ENCODE data around the gene PIK3AP1. TPM values are rescaled to one million over a fixed set of nuclear protein-coding genes. Genes with fewer than 3 reads are reported as not detected.

The PIK3AP1 gene
- total RNA-seq, 1 experiment from 2014 or later, result 0.47 TPM

DNA sequence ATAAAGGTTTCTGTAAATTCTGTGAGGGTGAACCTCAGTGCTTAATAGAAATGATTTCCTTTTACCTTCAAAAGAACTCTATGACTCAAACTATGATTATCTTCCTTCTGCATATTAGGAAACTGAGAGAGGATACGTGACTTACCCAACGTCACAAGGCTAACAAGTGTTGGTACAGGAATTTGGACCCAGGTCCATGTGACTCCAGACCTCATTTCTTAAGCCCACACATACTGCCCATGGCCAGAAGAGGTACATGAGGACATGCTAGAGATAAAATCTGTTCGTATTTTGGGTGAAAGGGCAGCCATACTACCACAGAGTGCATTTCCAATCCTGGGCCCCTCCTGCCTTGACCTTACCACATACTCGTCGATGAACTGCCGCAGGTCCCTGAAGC, 72.0 kb downstream of the PIK3AP1 start:
- no peak for DNase-seq (ENCODE audit: extremely low read depth, low read depth)

DNA sequence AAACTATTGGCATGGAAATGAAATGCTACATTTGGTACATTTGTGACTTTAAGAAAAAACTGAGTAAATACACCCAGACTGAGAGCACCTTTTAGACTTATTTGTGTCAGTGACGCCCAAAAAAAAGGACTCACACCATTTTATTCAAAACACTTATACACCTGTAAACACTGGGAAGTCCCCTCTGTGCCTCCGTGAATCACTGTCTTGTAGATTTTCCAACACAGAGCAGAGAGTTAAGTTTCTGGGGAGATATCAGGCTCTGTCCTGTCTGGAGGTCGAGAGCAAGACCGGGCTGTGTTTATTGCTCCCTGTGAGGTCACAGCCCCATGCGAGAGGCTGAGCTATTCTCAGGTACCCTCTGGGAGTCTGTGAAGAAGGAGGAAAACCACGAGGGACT, 72.8 kb downstream of the PIK3AP1 start:
- no peak for DNase-seq (ENCODE audit: extremely low read depth, low read depth)

DNA sequence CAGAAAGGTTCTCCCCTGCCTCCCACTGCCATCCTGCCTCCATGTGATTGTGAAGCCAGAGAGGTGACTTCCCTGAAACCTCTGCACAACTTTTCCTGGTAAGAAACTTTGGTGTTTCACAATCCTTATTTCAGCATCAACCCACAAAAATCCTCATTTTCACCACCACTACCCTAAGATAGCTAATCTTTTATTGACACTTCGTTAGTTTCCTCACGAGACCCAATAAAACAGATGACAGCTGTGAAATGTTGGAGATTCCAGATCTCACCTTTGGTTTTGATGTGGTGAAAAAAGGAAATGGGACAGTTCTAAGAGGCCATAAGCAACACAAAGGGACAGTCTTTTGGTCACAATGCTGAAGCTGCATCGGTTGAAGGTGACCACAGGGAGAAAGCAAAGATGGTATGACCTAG, 73.6 kb downstream of the PIK3AP1 start:
- no peak for DNase-seq (ENCODE audit: extremely low read depth, low read depth)

DNA sequence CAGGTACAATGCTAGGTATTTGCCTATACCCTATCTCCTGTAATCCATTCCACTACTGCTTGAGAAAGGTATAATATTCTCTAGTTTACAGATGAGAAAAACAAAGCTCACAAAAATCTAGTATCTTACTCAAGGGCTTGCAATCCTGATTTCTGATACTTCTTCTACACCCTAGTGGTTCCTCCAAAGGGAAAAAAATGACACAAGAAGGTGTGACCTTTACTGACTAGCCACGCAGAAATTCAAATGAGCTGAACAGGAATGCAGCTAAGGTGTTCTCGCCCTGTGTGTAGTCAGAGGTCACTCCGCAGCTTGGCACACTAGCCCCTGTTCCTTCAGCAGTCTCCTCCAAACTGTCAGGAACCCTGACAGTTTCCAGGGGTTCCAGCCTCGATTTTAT, 74.0 kb downstream of the PIK3AP1 start:
- no peak for DNase-seq (ENCODE audit: extremely low read depth, low read depth)

DNA sequence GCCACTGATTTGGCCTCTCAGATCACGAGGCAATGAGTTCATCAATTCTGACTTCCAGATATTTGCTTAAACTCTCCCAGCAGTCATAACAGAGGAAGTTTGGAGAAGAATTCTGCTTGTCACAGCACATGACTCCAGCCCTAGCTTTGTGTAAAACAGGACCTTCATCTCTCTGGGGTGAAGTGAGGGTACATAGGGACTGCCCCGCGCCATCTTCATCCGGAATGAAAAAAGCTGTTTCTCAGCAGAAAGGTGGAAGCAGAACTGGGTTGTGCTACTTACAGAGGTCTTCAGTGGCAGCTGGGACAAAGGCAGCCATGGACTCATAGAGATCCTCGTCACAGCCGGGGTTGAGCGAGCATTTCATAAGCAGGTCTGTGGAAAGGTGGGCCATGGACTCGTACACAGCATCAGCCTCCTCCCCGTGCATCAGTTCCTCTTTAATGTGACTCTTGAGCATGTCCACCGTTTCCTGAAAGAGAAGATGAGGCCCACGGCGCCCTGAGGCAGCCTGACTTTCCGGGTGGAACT, 75.1 kb downstream of the PIK3AP1 start:
- DNase-seq (ENCODE audit: extremely low read depth, low read depth), result no peak

DNA sequence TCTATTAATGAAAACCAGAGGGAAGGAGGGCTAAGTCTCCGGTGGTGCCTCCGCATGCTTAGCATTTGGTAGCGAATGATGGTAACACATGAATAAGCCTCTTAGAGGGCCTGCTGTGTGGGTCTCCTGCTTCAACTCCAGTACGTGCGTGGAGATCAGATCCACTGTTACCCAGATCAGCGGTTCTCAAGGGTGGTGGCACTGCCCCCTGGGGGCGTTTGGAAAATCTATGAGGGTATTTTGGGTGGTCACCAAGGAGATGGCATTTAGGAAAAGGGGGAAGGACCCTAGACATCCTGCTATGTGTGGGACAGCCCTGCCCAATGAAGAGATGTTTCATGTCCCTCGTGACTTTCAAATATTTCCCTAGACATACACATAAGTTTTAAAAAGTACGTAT, 76.4 kb downstream of the PIK3AP1 start:
- no peak for DNase-seq (ENCODE audit: extremely low read depth, low read depth)

DNA sequence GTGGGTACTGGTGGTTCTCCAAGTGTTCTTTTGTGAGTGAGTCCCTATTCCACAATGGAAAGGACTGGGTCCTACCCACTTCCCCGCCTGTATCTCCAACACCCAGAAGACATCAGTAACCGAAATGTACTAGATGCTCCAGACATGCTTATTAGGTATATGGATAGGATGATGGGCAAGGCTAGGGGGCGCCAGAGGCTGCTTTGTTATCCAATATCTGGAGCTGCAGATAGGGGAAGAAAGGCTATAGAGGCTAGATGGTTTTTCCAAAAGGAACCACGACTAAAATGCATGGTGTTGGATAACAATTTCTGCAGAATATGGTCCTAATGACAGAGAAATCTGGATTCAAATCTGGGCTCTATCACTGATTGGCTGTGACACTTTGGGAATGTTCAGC, 77.3 kb downstream of the PIK3AP1 start:
- DNase-seq (ENCODE audit: extremely low read depth, low read depth), result no peak

DNA sequence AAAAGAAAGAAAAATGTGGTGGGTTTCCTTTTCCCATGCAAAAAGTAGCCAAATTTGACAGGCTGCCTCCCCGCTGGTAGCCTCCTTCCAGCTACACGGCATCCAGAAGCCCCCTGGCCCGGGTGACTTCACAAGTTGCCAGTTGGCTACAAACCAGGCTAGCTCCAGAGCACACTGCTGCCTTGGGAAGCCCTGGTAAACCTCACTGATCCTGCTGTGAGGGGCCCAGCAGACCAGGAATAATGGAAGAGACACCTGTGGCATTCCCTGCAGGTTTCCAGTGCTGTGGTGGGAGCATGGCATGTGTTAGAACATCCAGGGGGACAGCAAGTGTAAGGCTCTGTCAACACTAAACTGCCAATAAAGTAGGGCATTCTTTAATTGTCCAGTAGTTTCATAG, 77.8 kb downstream of the PIK3AP1 start:
- no peak for DNase-seq (ENCODE audit: extremely low read depth, low read depth)

DNA sequence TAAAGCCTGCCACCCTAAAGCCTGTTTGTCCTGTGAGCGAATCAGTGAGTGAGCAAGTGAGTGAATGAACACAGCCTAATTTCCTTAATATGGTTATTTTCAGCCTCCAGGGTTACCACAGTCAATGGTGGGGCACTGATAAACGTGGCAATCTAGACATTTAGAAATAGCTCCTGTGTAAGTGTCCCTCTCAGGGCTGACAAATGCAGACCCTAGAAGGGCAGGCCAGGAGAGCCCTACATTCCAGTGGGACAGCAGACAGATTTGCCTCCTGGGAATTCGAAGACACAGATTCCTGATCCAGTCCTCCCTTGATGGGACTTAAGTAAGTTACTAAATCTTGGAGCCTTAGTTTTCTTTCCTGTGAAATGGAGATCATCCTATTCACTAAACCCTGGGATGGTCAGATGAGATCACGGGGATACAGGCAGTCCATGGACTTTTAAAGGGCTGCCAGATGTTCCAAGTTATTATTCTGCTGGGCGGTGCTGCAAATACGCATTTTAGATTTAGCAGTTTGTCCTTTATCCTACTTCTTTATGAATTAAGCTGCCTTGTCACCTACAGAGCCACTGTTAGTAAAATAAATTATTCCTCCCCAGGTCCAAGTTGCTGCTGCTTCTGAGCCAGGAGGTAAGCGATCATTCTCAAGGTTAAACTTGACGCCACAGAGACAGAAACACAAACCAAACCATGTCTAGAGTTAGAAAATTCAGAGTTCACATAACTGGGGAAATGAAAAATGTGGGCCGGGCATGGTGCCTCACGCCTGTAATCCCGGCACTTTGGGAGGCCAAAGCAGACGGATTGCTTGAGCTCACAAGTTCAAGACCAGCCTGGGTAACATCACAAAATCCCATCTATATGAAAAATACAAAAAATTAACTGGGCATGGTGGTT, 78.7 kb downstream of the PIK3AP1 start:
- DNase-seq (ENCODE audit: extremely low read depth, low read depth), result no peak

DNA sequence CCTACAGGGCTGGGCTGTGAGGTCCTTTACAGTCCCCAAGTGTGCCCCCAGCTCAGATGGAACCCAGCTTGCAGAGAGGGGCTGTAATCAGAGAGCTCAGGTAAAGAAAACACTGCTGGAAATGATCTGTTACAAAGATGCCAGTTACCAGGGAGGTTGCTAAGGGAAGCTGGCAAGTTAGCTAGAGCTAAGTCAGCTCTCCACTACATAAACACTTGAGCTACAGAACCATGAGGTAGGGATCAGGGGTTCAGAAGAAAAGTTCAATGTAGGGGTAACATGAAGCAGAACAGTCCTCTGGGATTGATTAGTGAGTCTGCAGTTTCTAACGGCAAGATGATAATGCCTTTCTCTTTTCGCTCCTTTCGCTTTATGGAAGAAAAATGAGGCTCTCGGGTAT, 80.4 kb downstream of the PIK3AP1 start:
- no peak for DNase-seq (ENCODE audit: extremely low read depth, low read depth)

DNA sequence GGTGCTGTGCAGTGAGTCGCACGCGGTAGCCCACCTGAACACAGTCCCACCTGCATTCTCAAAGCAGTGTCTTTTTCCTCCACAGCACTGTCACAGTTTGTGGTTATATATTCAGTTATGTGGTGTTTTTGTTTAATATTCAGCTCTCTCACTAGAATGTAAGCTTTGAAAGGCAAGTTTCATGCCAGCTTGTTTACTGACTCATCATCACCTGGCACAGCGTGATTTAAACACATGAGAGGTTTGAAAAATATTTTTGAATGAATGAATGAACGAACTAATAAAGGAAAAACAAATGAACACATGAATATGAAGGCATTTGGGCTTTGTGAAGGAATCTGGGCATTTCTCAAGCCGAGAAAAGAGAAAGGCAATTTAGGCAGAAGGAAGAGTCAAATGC, 81.6 kb downstream of the PIK3AP1 start:
- no peak for DNase-seq (ENCODE audit: extremely low read depth, low read depth)

DNA sequence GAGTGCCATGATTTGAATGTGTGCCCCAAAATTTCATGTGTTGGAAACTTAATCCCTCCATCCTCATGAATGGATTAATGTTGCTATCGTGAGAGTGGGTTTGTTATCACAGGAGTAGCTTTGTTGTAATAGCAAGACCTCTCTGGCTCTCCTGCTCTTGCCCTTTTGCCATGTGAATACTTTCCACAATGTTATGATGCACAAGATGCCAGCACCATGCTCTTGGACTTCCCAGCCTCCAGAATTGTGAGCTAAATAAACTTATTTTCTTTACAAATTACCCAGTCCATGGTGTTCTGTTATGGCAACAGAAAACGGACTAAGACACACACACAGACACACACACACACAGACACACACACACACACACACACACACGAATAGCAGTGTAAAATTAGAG, 82.2 kb downstream of the PIK3AP1 start:
- no peak for DNase-seq (ENCODE audit: extremely low read depth, low read depth)

DNA sequence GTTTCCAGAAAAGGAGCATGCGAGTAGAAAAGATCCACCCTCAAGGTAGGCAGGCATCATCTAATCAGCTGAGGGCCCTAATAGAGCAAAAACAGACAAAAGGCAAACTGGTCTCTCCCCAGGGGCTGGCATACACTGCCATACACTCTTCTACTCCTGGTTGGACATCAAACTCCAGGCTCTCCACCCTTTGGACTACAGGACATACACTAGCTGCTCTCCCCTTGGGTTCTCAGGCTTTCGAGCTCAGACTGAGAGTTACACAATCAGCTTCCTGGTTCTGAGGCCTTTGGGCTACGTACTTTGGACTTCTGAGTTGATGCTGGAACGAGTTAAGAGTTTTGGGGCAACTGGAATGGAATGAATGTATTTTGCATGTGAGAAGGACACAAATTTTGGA, 82.6 kb downstream of the PIK3AP1 start:
- DNase-seq (ENCODE audit: extremely low read depth, low read depth), result no peak

DNA sequence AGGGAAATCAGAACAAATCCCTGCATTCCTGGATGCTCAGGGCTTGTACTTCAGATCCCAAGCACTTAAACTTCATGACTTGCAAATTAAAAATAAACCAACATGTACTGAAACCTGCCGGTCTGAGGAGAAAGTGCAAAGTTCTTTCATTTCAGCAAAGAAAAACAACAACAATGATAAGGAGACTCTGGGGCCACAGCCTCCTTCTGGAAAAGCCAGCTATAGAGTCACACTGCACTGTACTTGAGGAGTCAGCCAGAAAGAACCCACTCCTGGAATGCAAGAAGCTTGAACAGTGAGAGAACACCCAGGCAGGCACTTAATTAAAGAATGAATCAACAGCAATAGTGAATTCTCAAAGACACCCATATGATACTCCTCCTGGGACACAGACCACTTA, 83.8 kb downstream of the PIK3AP1 start:
- no peak for DNase-seq (ENCODE audit: extremely low read depth, low read depth)

DNA sequence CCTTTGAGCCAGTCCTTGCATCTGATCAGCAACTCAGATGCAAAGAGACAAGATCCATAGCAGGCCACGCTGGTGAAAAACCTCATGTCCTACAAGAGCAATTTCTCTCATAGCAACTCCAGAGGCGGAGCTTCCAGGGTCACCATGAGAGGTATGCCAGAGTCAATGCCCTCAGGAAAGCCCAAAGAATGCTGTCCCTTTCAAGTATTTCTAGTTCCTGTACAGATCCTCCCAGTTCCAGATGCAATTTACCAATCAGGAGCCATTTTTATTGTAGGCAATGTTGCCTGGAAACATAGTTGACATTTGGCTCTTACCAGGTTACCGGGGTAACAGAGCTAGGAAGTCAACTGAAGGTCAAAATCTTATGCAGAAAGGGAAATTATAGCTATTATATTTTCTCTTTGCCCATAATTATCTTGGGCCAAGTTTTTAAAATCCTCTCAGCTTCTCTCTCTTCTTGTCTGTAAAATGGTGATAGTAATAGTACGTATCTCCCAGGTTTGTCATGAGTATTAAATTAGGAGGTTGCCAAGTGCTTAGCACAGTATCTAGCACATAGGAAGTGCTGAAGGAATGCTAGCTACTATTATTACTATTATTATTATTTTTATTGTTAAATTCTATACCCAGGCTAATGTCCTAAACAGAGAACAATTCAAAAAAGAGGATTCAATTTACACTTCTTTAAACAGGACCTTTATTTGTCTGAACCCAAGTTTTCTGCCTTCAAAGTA, 87.2 kb downstream of the PIK3AP1 start:
- DNase-seq (ENCODE audit: extremely low read depth, low read depth), result no peak

DNA sequence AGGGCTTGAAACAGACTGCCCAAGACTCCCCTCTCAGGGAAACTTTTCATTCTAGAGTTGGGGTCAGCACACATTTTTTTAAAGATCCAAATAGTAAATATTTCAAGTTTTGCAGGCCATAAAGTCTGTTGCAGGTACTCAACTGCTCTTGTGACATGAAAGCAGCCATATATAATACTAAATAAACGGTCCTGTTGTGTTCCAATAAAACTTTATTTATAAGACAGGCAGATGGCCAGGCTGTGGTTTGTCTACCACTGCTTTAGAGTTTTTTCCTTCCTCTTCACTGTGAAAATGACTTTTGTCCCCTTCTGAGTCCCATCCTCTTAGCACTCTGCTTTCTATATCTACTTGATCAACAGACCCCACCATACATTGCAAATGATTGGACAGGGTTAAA, 93.0 kb downstream of the PIK3AP1 start:
- no peak for DNase-seq (ENCODE audit: extremely low read depth, low read depth)

DNA sequence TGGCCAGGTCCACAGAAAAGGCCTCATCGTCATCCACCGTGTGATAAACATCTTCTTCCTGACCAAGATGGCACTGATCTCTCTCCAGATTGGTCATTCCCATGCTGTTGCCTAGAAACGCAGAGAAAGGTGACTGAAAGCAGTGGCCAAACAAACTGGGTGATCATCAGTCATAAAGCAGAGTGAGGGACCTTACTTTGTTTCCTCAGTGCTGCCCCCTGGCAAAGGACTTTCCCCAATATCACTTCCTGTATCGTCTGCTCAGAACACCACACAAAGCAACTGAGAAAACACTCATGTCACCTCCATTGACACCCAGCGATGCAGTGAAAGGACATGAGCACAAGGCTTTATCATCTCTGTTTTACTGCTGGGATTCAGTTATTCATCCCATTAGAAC, 93.5 kb downstream of the PIK3AP1 start:
- DNase-seq (ENCODE audit: extremely low read depth, low read depth), result no peak

DNA sequence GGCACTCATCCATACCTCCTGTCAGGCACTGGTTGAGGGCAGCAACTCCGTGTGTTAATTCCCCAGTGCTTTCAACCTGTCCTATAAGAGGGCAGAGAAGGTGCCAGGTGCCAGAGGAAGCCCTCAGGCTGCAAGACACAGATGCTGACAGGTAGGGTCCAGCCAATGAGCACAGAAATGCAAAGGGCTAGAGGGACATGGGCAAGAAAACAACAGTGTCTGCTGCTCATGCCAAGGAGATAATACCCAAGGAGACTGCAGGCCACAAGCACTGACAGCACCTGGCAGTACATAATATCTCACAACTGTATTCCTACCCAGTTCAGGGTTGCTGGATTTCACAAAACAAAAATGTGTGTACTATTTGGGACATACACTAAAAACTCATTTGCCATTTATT, 95.1 kb downstream of the PIK3AP1 start:
- no peak for DNase-seq (ENCODE audit: extremely low read depth, low read depth)

DNA sequence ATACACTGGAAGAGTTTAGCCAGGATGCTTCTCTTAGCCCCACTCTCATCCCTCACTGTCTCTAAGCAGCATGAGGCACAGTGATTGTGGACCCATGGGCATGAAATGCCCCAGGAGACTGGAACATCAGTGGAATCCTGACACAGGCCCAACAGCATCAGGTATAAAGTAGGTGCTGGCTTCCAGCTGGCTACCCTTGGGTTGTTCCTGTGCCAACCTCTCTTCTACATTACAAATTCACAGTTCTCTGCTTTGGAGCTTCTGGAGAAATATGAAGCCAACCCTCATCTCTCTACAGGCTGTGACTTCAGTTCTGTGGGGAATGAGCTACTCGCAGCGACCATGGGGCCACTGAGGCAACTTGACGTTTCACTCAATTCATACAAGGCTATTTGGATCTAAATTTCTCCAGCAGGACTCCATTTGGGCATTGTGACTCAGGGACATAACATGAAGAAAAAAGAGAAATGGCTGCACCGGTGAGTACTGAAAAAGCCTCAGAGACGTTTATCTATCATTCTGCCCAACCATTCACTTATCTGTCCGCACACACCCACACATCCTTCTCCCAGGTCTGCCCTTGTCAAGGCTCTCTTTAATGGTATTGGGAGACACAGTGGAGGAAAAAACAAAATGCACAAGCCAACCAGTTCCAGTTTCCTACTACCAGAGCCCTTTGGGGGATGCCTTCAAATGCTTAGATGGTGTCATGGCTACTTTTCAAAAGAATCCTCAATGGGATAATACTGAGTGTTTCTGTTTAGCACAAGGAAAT, 98.1 kb downstream of the PIK3AP1 start:
- DNase-seq (ENCODE audit: extremely low read depth, low read depth), result no peak

DNA sequence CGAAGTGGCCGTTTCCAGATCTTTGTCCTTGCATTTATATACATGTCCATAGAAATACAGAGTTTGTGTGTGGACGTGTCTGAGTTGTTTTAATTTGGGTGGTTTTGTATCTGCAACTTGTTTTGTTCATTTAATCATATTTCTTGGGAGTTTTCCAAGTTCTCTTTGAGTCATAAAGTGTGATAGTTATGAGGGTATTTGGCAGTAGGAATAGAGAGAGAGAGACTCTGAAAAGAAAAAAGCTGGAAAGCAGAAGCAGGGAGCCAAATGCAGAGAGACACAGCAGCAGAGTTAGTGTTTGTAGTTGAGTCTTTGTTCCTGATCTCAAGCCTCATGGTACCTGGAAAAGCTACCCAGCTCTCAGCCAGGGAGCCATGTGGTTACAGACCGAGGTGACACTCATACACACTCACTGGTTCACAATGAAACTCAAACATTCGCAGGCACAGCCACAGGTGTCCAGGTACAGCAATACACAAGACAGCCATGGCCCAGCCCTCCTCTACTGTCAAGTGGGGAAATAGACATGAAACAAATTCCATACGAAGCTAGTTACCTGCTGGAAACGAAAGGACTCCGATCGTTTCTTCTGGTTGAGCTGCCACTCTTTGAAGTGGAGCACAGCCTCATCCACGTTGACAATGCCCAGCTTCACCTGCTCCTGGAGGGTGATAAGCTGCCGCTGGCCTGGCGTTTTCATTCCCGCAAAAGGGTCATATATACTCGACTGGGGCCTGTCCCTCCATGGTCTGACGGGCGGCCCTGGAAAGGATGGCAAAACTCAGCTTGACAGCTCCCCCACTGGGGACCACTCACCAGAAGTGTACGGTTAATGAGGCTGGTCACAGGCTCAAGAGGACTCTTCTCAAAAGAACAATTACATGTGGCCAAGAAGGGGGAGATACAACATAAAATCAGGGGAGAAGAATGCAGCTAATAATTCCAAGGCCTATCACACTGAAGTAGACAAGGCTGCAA, 100.2 kb downstream of the PIK3AP1 start:
- DNase-seq (ENCODE audit: extremely low read depth, low read depth), result no peak
